Omental fat pad (tissue), 4 donors: ENCODE data around the gene RNASEH2C. TPM values are rescaled to one million over a fixed set of nuclear protein-coding genes. Genes with fewer than 3 reads are reported as not detected.

Experiments used
- ATAC-seq: fragments of 150-250 bp; one replicate; pipeline ENCODE4 v1.9.1; 2016; ENCODE audit warnings: mild to moderate bottlenecking, moderate library complexity; ENCODE audit not compliant: low FRiP score
- DNase-seq: peaks from one replicate; pipeline ENCODE4 v3.0.0-alpha.2; 2019; ENCODE audit warnings: low spot score
- CTCF ChIP-seq, 3 donors: fragments of 450-650 bp; IDR thresholded peaks; one replicate each; pipeline ENCODE4 v1.5.1; 2016 to 2017; ENCODE audit warnings: antibody characterized with exemption in 3 of 3, mild to moderate bottlenecking in 3 of 3, moderate library complexity in 2 of 3
- total RNA-seq, 4 donors: library from RNA; depleted of rRNA; stranded (reverse); fragments of >200 nt; gene quantifications; one replicate each; pipeline ENCODE4 v1.1.0, GENCODE V29; 2016

Gene RNASEH2C
- total RNA-seq, 4 donors from 2014 or later, result 89.7 to 192 (median 125) TPM

- no peak for ATAC-seq
- no peak for DNase-seq
- TF ChIP-seq CTCF (IDR thresholded peaks at IDR 0.05), result no peak
Observed at GRCh38 chr11:65701686-65702085, 18.9 kb downstream of the RNASEH2C start.

GRCh38 chr11:65700399-65700798, 20.2 kb downstream of the RNASEH2C start:
- ATAC-seq, result no peak
- no peak for TF ChIP-seq CTCF (IDR thresholded peaks at IDR 0.05)
- no peak for DNase-seq

DNA sequence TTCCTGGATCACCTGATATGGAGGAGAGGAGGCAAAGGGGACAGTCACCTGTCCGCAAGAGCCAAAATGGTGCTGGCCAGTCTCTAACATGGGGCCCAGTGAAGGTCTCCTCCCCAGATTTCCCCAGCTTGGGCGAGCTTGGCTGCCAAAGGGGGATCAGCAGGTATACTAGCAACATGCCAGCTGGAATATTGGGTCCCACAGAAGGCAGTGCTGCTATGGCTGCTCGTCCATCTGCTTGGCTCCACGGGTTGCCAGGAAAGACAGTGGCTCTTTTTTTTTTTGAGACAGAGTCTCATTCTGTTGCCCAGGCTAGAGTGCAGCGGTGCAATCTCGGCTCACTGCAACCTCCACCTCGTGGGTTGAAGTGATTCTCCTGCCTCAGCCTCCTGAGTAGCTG, 21.3 kb downstream of the RNASEH2C start:
- TF ChIP-seq CTCF (IDR thresholded peaks at IDR 0.05), result no peak
- ATAC-seq (no peak), DNase-seq (no peak)

GRCh38 chr11:65698205-65698604, 22.4 kb downstream of the RNASEH2C start:
- no peak for TF ChIP-seq CTCF (IDR thresholded peaks at IDR 0.05)
- DNase-seq (no peak), ATAC-seq (no peak)

- DNase-seq (no peak), ATAC-seq (no peak)
- TF ChIP-seq CTCF (IDR thresholded peaks at IDR 0.05), result no peak
Observed at GRCh38 chr11:65696802-65697552, 23.6 kb downstream of the RNASEH2C start.

- no peak for TF ChIP-seq CTCF (IDR thresholded peaks at IDR 0.05)
- DNase-seq, result no peak
- ATAC-seq, result no peak
Observed at GRCh38 chr11:65695459-65696241, 24.9 kb downstream of the RNASEH2C start.
